Right hindlimb (tissue), 1 donor: ENCODE results near the gene NAPG.
"Not testable (repeated sequence)": the region's sequence is repeated elsewhere in the genome, so short reads cannot be mapped to it uniquely, and the experiment has no call there.

Experiments
- DNase-seq: peaks from one replicate; pipeline ENCODE4 v3.0.0-alpha.2; 2018

Gene NAPG

DNA sequence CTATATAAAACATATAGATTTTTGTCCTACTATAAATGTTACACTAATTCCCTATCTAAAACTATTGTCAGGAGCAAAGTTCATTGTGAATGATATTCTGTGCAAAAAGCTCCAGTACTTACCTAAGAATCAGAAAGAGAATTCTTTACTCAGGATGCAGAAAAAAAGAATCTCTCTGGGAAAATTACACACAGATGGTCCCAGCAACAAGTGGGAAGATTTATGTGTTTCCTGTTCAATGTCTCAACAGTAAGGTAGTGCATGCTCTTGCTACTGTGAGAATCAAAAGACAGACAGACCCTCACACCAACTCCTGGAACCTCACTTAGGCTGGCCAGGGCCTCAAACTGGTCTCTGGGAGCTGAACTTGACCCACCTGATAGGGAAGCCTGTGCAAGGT, 11.2 kb upstream of the NAPG start:
- no peak for DNase-seq

DNA sequence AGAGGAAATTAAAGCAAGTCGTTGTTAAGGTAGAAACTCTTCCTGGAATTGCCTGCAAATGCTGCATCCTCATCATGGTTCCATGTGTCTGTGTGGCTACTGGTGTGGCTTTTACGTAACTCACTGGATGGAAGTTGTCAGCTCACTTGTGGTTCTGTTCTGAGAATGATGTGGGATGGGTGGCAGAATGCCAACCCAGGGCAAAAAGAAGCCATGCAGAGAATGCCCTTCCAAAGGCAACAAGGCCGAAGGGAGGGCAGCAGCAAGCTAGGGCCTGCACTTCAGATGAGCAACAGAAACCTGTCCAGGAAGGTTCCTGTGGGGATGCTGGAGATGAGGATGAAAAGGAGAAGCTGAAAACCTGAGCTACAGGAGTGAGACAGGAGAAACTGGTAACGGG, 10.4 kb upstream of the NAPG start:
- no peak for DNase-seq

DNA sequence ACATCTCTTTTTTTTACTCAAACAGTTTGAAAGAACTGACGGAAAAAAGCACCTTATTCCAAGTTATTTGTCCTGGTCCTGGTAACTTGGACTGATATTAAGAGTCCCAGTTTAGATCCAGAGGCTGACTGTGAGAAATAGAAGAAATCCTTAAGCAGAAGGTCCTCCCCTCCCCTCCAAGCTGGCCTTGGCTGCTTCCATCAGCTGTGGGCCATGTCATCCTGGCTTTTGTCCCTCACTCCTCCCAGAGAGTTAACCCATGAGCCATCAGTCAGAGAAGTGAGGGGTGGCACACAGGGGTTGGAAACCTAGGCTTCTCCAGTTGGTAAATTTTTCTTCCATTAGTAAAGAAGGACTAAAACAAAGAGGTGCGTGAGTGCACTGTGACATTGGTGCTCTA, 9.7 kb upstream of the NAPG start:
- DNase-seq, result no peak

DNA sequence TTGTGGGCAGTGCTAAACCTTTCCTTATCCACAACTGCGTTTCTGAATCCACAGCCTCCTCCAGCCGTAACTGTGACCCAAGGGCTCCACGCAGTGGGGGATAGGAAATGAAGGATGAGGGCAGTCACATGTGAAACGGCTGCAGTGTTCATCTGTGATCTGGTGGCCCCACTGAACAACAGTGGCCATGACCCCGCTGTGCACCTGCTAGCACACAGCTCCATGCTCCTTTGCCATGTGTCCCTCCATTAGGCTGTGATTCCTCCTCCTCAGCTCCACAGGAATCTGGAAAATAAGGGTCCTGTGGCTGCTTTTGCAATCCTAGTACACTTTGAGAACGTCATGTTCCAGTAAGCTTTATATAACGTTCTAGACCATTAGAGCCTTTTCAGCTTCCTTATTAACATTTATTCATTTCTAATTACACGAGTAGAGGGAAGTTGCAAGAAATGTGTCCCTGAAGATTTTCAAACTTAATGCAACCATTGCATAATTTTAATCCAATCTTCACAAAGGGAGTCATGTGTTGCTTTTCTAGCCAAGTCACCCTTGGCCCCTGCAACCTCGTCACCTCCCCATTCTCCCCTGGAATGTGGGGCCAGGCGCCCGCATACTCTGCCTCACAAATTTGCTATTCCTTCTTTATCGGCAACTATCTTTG, 7.1 kb upstream of the NAPG start:
- DNase-seq, result peak; percentile 82

DNA sequence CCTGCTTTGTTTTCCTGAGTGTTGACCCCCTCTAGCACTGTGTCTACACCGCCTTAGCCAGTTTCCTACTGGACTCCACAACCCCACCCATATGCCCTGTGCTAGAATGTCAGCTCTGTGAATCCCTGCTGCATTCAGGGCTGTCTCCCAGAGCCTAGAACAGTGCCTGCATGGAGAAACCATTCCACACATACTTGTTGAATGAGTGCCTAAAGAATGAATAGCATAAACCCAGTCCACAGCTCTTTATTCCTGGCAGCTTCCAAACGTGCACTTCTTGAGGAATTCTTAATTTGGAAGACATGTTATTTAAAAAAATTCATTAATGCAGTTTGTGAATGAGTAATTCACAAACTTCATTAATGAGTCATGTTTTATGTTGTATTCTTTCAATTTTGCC, 6.5 kb upstream of the NAPG start:
- no peak for DNase-seq

- DNase-seq, result peak; percentile 90
Observed at GRCh38 chr18:10519999-10520935, 5.6 kb upstream of the NAPG start.

- no peak for DNase-seq
Observed at GRCh38 chr18:10521566-10521965, 4.3 kb upstream of the NAPG start.

GRCh38 chr18:10522574-10522973, 3.3 kb upstream of the NAPG start:
- no peak for DNase-seq

- DNase-seq, result no peak
Observed at GRCh38 chr18:10523544-10523943, 2.3 kb upstream of the NAPG start.

DNA sequence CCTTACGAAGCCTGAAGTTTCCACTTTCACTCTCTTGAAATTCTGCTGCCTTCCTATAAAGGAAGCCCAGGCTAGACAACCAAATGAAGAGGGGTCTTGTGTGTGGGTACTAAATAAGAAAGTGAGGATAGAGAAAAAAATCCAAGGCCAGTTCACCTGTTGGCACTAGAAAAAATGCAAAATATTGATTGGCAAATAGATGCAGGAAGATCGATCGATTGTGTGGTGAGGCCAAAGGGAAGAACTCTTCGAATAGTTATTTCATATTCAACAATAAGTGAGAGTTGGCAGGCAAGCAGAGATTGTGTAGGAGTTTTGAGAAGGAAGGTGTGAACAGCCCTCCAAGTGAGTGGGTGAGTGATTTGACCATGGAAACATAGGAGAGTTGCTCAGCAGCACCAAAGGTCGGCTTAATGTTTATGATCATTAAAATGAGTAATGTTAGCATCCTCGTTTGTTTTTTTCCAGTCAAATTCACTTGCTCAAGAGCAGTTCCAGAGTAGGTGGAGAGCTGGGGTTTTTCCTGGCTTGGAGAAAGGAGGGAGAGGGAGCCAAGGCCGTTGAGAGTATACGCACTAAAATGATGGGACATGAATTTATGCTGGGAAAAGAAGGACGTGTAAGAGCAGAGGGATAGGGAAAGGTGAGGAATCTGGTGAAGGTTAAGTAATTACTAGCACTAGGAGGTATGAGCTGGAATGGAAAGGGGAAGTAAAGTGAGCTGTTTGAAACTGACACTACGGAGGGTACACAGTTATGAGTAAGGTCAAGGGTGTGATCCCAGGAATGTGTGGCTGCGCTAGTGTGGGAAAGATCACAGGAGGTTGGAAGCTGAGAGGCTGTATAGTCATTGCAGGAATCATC, 1.1 kb upstream of the NAPG start:
- no peak for DNase-seq

- DNase-seq, result no peak
Observed at GRCh38 chr18:10525371-10525691, 496 bp upstream of the NAPG start.

- no peak for DNase-seq
Observed at GRCh38 chr18:10526561-10526949, 728 bp downstream of the NAPG start.

DNA sequence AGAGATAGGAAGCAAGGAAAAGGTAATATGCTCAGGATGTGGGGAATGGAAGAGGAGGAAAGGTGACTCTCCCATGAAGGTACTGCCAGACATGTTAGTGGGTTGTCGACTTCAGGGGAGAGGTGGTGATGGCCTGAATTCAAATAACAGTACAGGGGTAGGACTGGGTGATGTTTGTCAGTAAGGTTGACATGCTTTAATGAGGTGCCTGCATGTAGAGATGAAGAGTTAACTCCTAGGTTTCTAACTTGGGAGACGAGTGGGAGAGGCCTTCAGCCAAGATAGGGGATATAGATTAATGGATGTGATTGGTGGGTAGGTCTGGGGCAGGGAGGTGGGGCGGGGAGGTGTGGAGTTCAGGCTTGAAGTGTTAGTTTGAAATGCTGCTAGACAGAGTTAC, 2.6 kb downstream of the NAPG start:
- DNase-seq, result no peak

DNA sequence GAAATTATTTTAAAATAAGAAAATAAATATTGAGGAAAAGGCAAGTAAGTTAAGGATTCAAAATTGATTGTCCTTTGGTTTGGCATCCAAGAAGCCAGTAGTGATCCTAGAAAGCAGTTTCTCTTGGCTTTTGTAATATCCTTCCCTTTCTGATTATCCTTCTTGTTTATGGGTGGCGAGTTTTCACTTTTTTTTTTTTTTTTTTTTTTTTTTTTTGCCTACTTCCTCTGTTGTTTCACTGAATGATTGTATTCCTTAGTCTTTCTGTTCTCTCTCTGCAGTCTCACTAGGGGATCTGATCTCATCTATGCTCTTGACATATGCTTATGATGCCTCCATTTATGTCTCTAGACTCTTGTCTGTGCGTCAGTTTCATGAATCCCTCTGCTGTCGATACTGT, 4.2 kb downstream of the NAPG start:
- DNase-seq, result no peak

GRCh38 chr18:10530852-10531251, 5.0 kb downstream of the NAPG start:
- no peak for DNase-seq

DNA sequence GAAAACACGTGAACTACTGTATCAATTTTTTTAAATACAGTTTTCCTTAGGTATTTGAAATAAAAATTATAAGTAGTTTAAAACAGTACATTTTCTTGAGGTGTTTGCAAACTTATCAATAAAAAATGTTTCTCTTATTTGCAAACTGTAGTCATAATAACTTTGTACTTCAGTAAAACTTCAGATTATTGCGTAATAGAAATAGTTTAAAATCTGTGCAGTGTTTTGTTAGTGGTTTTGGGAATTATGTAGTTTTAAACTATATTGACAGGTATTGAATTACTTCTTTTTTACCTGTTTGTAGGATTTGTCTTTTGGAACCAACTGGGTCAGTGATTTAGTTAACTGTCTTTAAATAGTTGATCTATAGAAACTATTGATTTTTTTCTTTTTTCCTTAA, 7.3 kb downstream of the NAPG start:
- DNase-seq, result no peak

GRCh38 chr18:10536280-10536679, 10.5 kb downstream of the NAPG start:
- DNase-seq, result no peak

DNA sequence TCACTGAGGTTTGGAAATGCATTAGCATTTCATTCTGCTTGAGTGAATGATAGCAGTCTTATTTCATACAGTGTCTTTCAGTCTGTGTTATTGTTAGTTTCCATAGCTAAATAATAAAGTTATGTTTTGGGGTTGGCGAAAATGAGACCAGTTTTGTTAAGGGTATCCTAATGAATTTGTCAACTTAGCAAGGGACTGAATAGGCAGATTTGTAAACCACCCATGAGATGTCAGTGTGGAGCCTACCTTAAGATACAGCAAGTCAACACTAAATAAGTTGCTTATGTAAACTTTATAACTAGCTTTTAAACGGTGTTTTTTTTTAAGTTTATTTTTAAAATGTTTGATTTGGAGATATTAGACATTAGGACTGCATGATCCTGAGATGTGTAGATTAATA, 11.9 kb downstream of the NAPG start:
- no peak for DNase-seq

GRCh38 chr18:10539124-10539523, 13.3 kb downstream of the NAPG start:
- DNase-seq, result not testable (repeated sequence)

- no peak for DNase-seq
Observed at GRCh38 chr18:10543277-10543676, 17.4 kb downstream of the NAPG start.

DNA sequence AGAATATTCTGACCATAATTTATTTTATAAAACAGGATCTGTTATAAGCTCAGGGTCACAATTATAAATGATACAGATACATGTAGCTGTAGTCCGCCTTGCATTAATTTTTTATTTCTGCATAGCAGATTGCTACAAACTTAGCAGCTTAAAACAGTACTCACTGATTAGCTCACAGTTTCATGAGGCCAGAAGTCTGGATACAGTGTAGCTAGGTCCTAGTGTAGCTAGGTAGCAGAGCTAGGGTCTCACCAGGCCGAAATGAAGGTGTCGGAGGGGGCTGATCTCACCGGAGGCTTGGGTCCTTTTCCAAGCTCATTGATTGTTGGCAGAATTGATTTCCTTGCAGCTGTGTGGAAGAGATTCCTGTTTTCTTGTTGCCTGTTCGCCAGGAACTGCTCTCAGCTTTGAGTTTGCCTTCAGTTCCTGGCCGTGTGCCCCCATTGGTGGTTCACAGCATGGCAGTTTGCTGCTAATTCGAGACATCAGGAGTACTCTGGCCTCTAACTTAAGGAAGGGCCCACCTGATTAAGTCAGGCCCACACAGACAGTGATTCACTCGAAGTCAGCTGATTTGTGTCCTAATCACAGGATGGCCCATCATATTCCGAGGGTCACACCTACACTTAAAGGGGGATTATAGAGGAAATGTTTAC, 18.4 kb downstream of the NAPG start:
- DNase-seq, result no peak

DNA sequence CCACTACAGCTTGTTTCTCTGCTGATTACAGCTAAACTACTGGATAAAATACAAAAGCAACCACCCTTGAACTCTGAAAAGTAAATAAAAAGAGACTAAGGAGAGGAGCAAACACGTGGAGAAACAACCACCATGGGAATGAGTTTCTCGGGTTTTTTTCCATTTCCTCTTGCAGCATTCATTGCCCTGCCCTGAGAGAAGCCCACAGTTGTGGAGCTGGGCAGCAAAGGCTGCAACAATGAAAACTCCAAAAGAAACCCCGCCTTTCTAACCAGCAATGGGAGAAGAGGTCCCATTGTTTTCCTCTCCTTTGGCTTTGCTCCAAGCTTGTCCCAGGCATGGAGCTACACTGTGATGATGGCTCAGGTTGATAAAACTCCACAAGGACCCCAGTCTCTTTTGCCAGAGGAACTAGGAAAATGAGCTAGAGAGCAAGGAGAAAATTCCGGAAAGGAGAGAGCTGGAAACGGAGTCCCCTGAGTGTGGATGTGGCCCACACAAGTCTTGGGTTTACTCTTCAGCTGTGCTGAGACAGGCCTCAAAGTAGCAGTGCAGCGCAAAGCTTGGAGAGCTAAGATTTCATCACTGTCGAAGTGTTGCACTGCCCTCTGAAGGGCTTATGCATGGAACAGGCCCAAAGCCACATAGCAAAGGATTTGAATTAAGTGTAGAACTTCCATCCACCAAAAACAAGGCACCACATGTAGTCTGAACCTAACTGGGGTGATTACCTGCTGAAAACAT, 20.9 kb downstream of the NAPG start:
- no peak for DNase-seq
